Epithelial cell of proximal tubule (primary cell): ENCODE measurements around the gene PLXNA1. TPM values are rescaled to one million over a fixed set of nuclear protein-coding genes. Genes with fewer than 3 reads are reported as not detected.

ENCODE experiments used
- DNase-seq: peaks from one replicate; pipeline ENCODE4 v3.0.0-alpha.2; 2011; ENCODE audit warnings: low read depth
- H3K4me3 ChIP-seq: 2 replicates; pipeline ENCODE4 v1.5.1; 2011; ENCODE audit warnings: low read depth, mild to moderate bottlenecking, low read length
- total RNA-seq: library from RNA; depleted of rRNA; stranded (reverse); fragments of >200 nt; gene quantifications from 2 replicates; pipeline ENCODE4 v1.2.3, GENCODE V29; 2015
- TF ChIP-seq, protein P1 (sequence below): conservative IDR thresholded peaks from 2 replicates; pipeline ENCODE4 v1.5.1; 2012; ENCODE audit warnings: low read depth, mild to moderate bottlenecking, low read length

The PLXNA1 gene
- total RNA-seq, 1 donor from 2014 or later: 35.5 TPM

DNA sequence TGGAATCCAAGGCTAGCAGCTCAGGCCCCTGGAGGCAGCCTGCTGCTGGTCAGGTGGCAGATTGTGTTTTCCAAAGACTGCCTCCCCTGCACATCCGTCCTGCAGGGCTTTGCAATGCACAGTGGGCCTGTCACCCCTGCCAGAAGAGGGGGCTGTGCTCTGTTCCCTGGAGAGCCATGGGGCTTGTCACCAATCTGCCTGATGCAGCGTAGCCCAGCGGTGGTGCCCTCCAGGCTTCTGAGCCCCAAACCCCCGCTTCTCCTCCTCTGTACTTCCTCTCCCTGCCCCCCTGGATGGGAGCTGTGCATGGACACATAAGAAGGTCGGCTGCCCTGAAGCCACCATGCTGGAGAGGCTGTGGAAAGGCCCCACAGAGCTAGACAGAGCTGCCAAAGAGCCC lies 10.0 kb upstream of the PLXNA1 start:
- no peak for DNase-seq
- no peak overlapping the region for H3K4me3 ChIP-seq
- TF ChIP-seq, protein P1, sequence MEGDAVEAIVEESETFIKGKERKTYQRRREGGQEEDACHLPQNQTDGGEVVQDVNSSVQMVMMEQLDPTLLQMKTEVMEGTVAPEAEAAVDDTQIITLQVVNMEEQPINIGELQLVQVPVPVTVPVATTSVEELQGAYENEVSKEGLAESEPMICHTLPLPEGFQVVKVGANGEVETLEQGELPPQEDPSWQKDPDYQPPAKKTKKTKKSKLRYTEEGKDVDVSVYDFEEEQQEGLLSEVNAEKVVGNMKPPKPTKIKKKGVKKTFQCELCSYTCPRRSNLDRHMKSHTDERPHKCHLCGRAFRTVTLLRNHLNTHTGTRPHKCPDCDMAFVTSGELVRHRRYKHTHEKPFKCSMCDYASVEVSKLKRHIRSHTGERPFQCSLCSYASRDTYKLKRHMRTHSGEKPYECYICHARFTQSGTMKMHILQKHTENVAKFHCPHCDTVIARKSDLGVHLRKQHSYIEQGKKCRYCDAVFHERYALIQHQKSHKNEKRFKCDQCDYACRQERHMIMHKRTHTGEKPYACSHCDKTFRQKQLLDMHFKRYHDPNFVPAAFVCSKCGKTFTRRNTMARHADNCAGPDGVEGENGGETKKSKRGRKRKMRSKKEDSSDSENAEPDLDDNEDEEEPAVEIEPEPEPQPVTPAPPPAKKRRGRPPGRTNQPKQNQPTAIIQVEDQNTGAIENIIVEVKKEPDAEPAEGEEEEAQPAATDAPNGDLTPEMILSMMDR: peak; percentile 2

DNA sequence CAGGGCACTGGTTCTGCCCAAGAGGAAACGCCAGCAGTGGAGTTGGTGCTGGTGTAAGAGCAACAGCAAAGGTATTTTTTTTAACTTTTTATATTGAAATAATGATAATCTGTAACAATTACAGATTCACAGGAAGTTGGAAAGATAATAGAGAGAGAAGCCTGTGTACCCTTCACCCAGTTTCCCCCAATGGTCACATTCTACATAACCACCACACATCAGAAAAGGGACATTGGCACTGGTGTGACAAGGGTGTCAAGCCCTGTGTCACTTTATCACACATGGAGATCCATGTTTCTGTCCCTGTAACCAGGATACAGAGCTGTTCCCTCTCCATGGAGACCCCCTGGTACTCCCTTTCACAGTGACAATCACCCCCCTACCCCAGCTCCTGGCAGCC lies 9.1 kb upstream of the PLXNA1 start:
- TF ChIP-seq, protein P1: no peak

DNA sequence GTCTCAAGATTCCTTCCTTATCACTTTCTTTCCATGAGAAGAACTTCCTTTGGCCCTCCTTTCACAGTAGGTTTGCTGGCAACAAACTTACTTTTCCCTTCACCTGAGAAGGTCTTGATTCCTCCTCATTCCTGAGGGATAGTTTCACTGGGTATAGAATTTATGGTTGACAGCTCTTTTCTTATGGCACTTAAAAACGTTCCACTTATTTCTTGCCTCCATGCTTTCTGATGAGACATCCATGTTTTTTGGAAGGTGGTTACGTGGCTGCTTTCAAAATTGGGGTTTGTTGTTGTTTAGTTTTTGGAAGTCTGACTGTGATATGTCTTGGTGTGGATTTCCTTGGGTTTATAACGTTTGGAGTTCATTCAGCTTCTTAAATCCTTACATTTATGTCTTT lies 8.2 kb upstream of the PLXNA1 start:
- TF ChIP-seq, protein P1: no peak
- DNase-seq: no peak
- H3K4me3 ChIP-seq: no peak overlapping the region

More for the DNA sequence above, 9.1 kb upstream of the PLXNA1 start:
- H3K4me3 ChIP-seq: no peak overlapping the region
- DNase-seq: no peak

DNA sequence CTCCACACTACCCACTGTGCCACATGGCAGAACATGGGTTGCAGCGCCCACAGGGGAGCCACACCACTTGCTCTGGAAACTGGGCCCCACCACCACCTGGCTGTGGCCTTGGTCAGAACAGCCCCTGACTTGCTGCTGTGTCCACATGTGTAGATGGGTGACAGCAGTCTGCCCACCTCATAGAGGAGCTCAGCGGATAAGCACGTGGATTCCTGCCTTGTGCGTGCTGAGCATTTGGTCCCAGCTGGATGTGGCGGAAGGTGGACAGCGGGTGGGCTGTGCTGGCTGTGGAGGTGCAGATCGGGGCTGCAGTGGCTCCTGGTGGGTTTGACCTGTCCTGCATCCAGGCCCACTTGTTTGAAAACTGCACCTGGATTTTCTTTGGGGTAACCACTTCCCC lies 6.0 kb upstream of the PLXNA1 start:
- no peak overlapping the region for H3K4me3 ChIP-seq
- TF ChIP-seq, protein P1: no peak
- DNase-seq: no peak

DNA sequence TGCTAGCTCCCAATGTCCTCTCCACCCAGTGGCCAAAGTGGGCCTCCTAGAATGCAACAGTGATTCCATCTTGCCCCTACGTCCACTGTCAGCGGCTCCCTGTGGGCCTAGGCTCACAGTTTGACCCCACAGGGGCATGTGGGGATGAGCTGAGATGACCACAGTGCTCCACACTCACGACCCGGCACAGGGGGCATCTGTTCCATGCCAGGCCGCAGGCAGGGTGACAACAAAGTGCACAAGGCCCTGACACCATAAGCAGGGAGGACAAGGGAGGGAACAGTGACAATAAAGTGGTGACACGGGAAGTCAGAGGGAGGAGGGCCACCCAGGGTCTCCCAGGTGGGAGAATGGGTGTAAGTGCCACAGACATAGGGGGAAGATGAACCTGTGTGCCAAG lies 5.1 kb upstream of the PLXNA1 start:
- no peak for DNase-seq
- TF ChIP-seq, protein P1: no peak
- no peak overlapping the region for H3K4me3 ChIP-seq

DNA sequence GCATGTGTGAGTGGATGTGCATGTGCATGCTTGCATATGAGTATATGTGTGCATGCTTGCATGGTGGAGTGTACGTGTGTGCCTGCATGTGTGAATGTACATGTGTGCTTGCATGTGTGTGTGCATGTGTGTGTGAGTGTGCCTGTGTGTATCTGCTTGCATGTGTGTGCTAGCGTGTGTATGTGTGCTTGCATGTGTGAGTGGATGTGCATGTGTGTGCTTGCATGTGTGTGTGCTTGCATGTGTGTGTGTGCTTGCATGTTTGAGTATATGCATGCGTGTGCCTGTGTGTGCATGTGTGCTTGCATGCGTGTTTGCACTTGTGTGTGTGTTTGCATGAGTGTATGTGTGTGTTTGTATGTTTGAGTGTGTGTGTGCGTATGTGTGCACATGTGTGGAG lies 4.6 kb upstream of the PLXNA1 start:
- no peak overlapping the region for H3K4me3 ChIP-seq
- DNase-seq: no peak
- TF ChIP-seq, protein P1: no peak

DNA sequence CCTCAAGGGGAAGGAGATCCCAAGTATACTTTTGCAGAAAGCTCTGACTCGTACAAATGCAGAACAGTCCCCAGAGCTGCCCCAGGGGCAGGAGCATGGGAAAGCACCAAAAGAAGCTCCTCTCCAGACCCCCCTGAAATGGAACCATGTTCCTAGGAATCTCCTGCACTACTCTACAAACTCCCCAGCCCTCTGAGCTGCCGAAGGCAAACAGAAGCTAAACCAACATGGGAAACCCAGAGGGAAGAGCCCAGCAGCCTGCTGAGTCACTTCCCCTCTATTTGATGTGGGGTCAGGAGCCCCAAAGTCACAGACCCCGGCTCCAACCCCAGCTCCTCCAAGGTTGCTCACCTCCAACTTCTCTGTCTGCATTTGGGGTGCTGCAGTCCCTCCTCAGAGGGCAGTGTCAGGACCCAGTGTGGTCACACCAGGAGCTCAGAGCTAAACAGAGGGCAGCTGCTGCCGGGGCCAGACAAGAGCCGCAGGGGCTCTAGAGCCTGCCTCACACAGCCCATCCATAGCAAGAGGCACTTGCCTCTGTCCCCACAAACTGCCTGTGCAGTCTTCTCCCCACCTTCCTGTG lies 3.8 kb upstream of the PLXNA1 start:
- DNase-seq: no peak
- H3K4me3 ChIP-seq: no peak overlapping the region
- TF ChIP-seq, protein P1: no peak
